WTC11 (cell line): Measurements from ENCODE around the gene P3H2. TPM values are rescaled to one million over a fixed set of nuclear protein-coding genes. Genes with fewer than 3 reads are reported as not detected.

Experiments used
- ATAC-seq: fragments of 200-7000 bp; cut with Tn5 transposase; 2 replicates; pipeline ENCODE4 v1.10.0; 2021; ENCODE audit warnings: mild to moderate bottlenecking, moderate library complexity
- CTCF ChIA-PET: fragments of 300-600 bp; sonication (Branson Sonifier 250); formaldehyde crosslinking; loops from one replicate; lab custom pipeline; 2021; ENCODE audit warnings: antibody characterized with exemption; lab: Charles Lee
- POLR2A ChIA-PET: fragments of 350-600 bp; sonication (Branson Sonifier 250); formaldehyde crosslinking; loops from one replicate; lab custom pipeline; 2021; ENCODE audit warnings: antibody characterized with exemption; lab: Charles Lee
- DNase-seq: peaks from one replicate; pipeline ENCODE4 v3.0.0; 2021; ENCODE audit warnings: low spot score
- H3K27ac Mint-ChIP-seq: 2 replicates; pipeline ENCODE4 v1.8.0; 2021; ENCODE audit warnings: mixed read lengths
- H3K27me3 Mint-ChIP-seq: 2 replicates; pipeline ENCODE4 v1.8.0; 2021; ENCODE audit warnings: low read depth, mild to moderate bottlenecking, moderate library complexity, mixed read lengths
- H3K36me3 Mint-ChIP-seq: 2 replicates; pipeline ENCODE4 v1.8.0; 2021; ENCODE audit warnings: mixed read lengths
- H3K4me1 Mint-ChIP-seq: 2 replicates; pipeline ENCODE4 v1.8.0; 2022; ENCODE audit warnings: mixed read lengths
- H3K4me3 Mint-ChIP-seq: 2 replicates; pipeline ENCODE4 v1.8.0; 2021; ENCODE audit warnings: mild to moderate bottlenecking, moderate library complexity, mixed read lengths
- H3K9me3 Mint-ChIP-seq: 2 replicates; pipeline ENCODE4 v1.8.0; 2021; ENCODE audit warnings: mixed read lengths
- AFF4 ChIP-seq: sonication (generic); formaldehyde crosslinking; IDR thresholded peaks from 2 replicates; pipeline ENCODE4 v1.8.1; 2023; ENCODE audit warnings: mild to moderate bottlenecking, missing genetic modification reagents, borderline replicate concordance
- AR ChIP-seq: fragments of 250-450 bp; sonication (Bioruptor Pico); IDR thresholded peaks from 2 replicates; pipeline ENCODE4 v1.9.0; 2021; ENCODE audit warnings: mild to moderate bottlenecking
- ATF2 ChIP-seq: sonication (generic); formaldehyde crosslinking; IDR thresholded peaks from 2 replicates; pipeline ENCODE4 v1.8.1; 2022; ENCODE audit warnings: low read depth, missing genetic modification reagents, borderline replicate concordance
- CBFB ChIP-seq: sonication (generic); formaldehyde crosslinking; IDR thresholded peaks from 2 replicates; pipeline ENCODE4 v1.8.1; 2022; ENCODE audit warnings: mild to moderate bottlenecking, low read depth, missing genetic modification reagents
- E2F5 ChIP-seq: sonication (generic); formaldehyde crosslinking; IDR thresholded peaks from 2 replicates; pipeline ENCODE4 v1.8.1; 2022; ENCODE audit warnings: mild to moderate bottlenecking, moderate library complexity, missing genetic modification reagents
- FOXK1 ChIP-seq: sonication (generic); formaldehyde crosslinking; IDR thresholded peaks from 2 replicates; pipeline ENCODE4 v1.8.0; 2022; ENCODE audit warnings: mild to moderate bottlenecking, moderate library complexity, missing genetic modification reagents
- FOXP1 ChIP-seq: sonication (generic); formaldehyde crosslinking; IDR thresholded peaks from 2 replicates; pipeline ENCODE4 v1.8.0; 2022; ENCODE audit warnings: missing genetic modification reagents, mild to moderate bottlenecking, moderate library complexity, borderline replicate concordance
- FOXP4 ChIP-seq: sonication (generic); formaldehyde crosslinking; IDR thresholded peaks from 2 replicates; pipeline ENCODE4 v1.8.0; 2022; ENCODE audit warnings: mild to moderate bottlenecking, missing genetic modification reagents
- GTF2I ChIP-seq: fragments of 250-450 bp; sonication (Bioruptor Pico); conservative IDR thresholded peaks from 2 replicates; pipeline ENCODE4 v1.4.0; 2021; ENCODE audit warnings: mild to moderate bottlenecking
- JAZF1 ChIP-seq: fragments of 250-450 bp; sonication (Bioruptor Pico); IDR thresholded peaks from 2 replicates; pipeline ENCODE4 v1.9.0; 2021; ENCODE audit warnings: moderate library complexity, mild to moderate bottlenecking, inconsistent platforms
- NFYB ChIP-seq: sonication (generic); formaldehyde crosslinking; conservative IDR thresholded peaks from 2 replicates; pipeline ENCODE4 v1.8.0; 2022; ENCODE audit warnings: low read depth, missing genetic modification reagents
- NR2C2 ChIP-seq: sonication (generic); formaldehyde crosslinking; IDR thresholded peaks from 2 replicates; pipeline ENCODE4 v1.8.0; 2022; ENCODE audit warnings: mild to moderate bottlenecking, missing genetic modification reagents
- SMAD4 ChIP-seq: sonication (generic); formaldehyde crosslinking; IDR thresholded peaks from 2 replicates; pipeline ENCODE4 v1.8.0; 2022; ENCODE audit warnings: mild to moderate bottlenecking, missing genetic modification reagents
- SP1 ChIP-seq: sonication (generic); formaldehyde crosslinking; conservative IDR thresholded peaks from 2 replicates; pipeline ENCODE4 v1.8.1; 2022; ENCODE audit warnings: missing genetic modification reagents
- TCF7 ChIP-seq: sonication (generic); formaldehyde crosslinking; IDR thresholded peaks from 2 replicates; pipeline ENCODE4 v1.8.0; 2022; ENCODE audit warnings: mild to moderate bottlenecking, low read depth, missing genetic modification reagents, moderate library complexity
- TP53 ChIP-seq: sonication (generic); formaldehyde crosslinking; IDR thresholded peaks from 2 replicates; pipeline ENCODE4 v1.8.1; 2023; ENCODE audit warnings: mild to moderate bottlenecking, missing genetic modification reagents
- USF2 ChIP-seq: sonication (generic); formaldehyde crosslinking; IDR thresholded peaks from 2 replicates; pipeline ENCODE4 v1.8.1; 2023; ENCODE audit warnings: mild to moderate bottlenecking, missing genetic modification reagents, moderate library complexity
- ZNF232 ChIP-seq: sonication (generic); formaldehyde crosslinking; IDR thresholded peaks from 2 replicates; pipeline ENCODE4 v1.8.0; 2022; ENCODE audit warnings: mild to moderate bottlenecking, missing genetic modification reagents
- ZNF425 ChIP-seq: fragments of 250-450 bp; sonication (Bioruptor Pico); conservative IDR thresholded peaks from 2 replicates; pipeline ENCODE4 v1.9.0; 2021; ENCODE audit warnings: mild to moderate bottlenecking
- total RNA-seq: library from RNA; stranded (reverse); gene quantifications from 3 replicates; pipeline ENCODE4 v1.2.3, GENCODE V29; 2021

P3H2 gene
- total RNA-seq, 1 experiment from 2014 or later: 29.4 TPM

- Mint-ChIP-seq H3K4me1 (peaks cover 30% of the 10 kb centered on the region), H3K27me3 (no peaks in the 10 kb centered on the region), H3K36me3 (peaks cover 21% of the 10 kb centered on the region), H3K27ac (no peak overlapping the region), H3K4me3 (no peak overlapping the region), H3K9me3 (peaks cover 14% of the 10 kb centered on the region)
- DNase-seq: no peak
- ChIA-PET POLR2A (interaction anchor here (0.6 kb wide), 1 partner anchor 187 kb away, joined by 11 read pairs; no protein-coding TSS in a partner anchor), CTCF (no interaction called here)
- TF ChIP-seq GTF2I (CRISPR knock-in tag) (no peak), SMAD4 (CRISPR knock-in tag) (no peak), AFF4 (CRISPR knock-in tag) (no peak), ATF2 (CRISPR knock-in tag) (no peak), FOXK1 (CRISPR knock-in tag) (no peak), TCF7 (CRISPR knock-in tag) (no peak), AR (CRISPR knock-in tag) (no peak), USF2 (CRISPR knock-in tag) (no peak), TP53 (CRISPR knock-in tag) (no peak), JAZF1 (CRISPR knock-in tag) (no peak), ZNF232 (CRISPR knock-in tag) (no peak), NFYB (CRISPR knock-in tag) (no peak), FOXP1 (CRISPR knock-in tag) (no peak), E2F5 (CRISPR knock-in tag) (no peak)
- no peak for ATAC-seq
Observed at GRCh38 chr3:190159902-190160435, 39.3 kb upstream of the P3H2 start.

- Mint-ChIP-seq H3K27me3 (no peaks in the 10 kb centered on the region; the same call in 1 of the 2 replicates), H3K27ac (no peak overlapping the region), H3K36me3 (peaks cover 16% of the 10 kb centered on the region), H3K4me1 (peaks cover 25% of the 10 kb centered on the region), H3K4me3 (no peak overlapping the region), H3K9me3 (peaks cover 17% of the 10 kb centered on the region)
- DNase-seq (no peak), ATAC-seq (no peak)
- ChIA-PET CTCF (no interaction called here), POLR2A (no interaction called here)
- TF ChIP-seq ZNF425 (CRISPR knock-in tag) (no peak), NR2C2 (CRISPR knock-in tag) (no peak), ZNF232 (CRISPR knock-in tag) (no peak), SP1 (CRISPR knock-in tag) (no peak), FOXP4 (CRISPR knock-in tag) (no peak), CBFB (no peak)
Observed at GRCh38 chr3:190158261-190158660, 37.6 kb upstream of the P3H2 start.
